Measurements from ENCODE around the gene DDX11.
A peak's percentile ranks its signal among the peaks of the same experiment; 100 is the strongest.
"Not testable (repeated sequence)": the region's sequence is repeated elsewhere in the genome, so short reads cannot be mapped to it uniquely, and the experiment has no call there.

The DDX11 gene

GRCh38 chr12:31120392-31121008, 46.8 kb downstream of the DDX11 start:
- peaks cover 30% of the 10 kb centered on the region for H3K4me1 Mint-ChIP-seq
- H3K27me3 Mint-ChIP-seq = peaks cover 29% of the 10 kb centered on the region
- H3K27ac Mint-ChIP-seq = no peak overlapping the region
- peak overlapping the region; percentile 22 to 37 for H3K4me3 Mint-ChIP-seq
- no peaks in the 10 kb centered on the region for H3K9me3 Mint-ChIP-seq
- DNase-seq (no peak), ATAC-seq (no peak)

- not testable (repeated sequence) for DNase-seq, H3K4me3 Mint-ChIP-seq, H3K27ac Mint-ChIP-seq, H3K9me3 Mint-ChIP-seq, ATAC-seq
- Mint-ChIP-seq H3K27me3 (peaks cover 29% of the 10 kb centered on the region), H3K4me1 (peaks cover 30% of the 10 kb centered on the region)
Measured at GRCh38 chr12:31121022-31121728, 47.5 kb downstream of the DDX11 start.

GRCh38 chr12:31122481-31122880, 48.8 kb downstream of the DDX11 start:
- no peak for DNase-seq
- H3K27me3 Mint-ChIP-seq = peaks cover 21% of the 10 kb centered on the region
- peaks cover 23% of the 10 kb centered on the region for H3K4me1 Mint-ChIP-seq
- no peak for ATAC-seq
- H3K4me3 Mint-ChIP-seq = no peak overlapping the region
- H3K9me3 Mint-ChIP-seq = no peaks in the 10 kb centered on the region
- H3K27ac Mint-ChIP-seq = no peak overlapping the region

- ATAC-seq, H3K4me1 Mint-ChIP-seq, H3K27ac Mint-ChIP-seq, DNase-seq, H3K9me3 Mint-ChIP-seq, H3K4me3 Mint-ChIP-seq: not testable (repeated sequence)
- H3K27me3 Mint-ChIP-seq = peaks cover 19% of the 10 kb centered on the region
Measured at GRCh38 chr12:31124158-31124557, 50.5 kb downstream of the DDX11 start.

GRCh38 chr12:31125171-31125570, 51.5 kb downstream of the DDX11 start:
- H3K9me3 Mint-ChIP-seq, H3K27ac Mint-ChIP-seq, H3K4me3 Mint-ChIP-seq, H3K4me1 Mint-ChIP-seq, H3K27me3 Mint-ChIP-seq, ATAC-seq, DNase-seq: not testable (repeated sequence)

- not testable (repeated sequence) for H3K4me1 Mint-ChIP-seq
Measured at GRCh38 chr12:31127209-31127848, 53.7 kb downstream of the DDX11 start.

GRCh38 chr12:31136581-31136980, 62.9 kb downstream of the DDX11 start:
- H3K9me3 Mint-ChIP-seq, H3K27me3 Mint-ChIP-seq, H3K4me1 Mint-ChIP-seq, ATAC-seq, DNase-seq, H3K27ac Mint-ChIP-seq, H3K4me3 Mint-ChIP-seq: not testable (repeated sequence)

More at GRCh38 chr12:31127209-31127848, 53.7 kb downstream of the DDX11 start:
- not testable (repeated sequence) for H3K27ac Mint-ChIP-seq, H3K9me3 Mint-ChIP-seq, H3K27me3 Mint-ChIP-seq, H3K4me3 Mint-ChIP-seq, ATAC-seq, DNase-seq

GRCh38 chr12:31144768-31145167, 71.1 kb downstream of the DDX11 start:
- H3K9me3 Mint-ChIP-seq, H3K4me3 Mint-ChIP-seq, ATAC-seq, DNase-seq, H3K4me1 Mint-ChIP-seq, H3K27me3 Mint-ChIP-seq, H3K27ac Mint-ChIP-seq: not testable (repeated sequence)

GRCh38 chr12:31145296-31145695, 71.6 kb downstream of the DDX11 start:
- not testable (repeated sequence) for H3K4me3 Mint-ChIP-seq, H3K9me3 Mint-ChIP-seq, ATAC-seq, H3K27me3 Mint-ChIP-seq, H3K4me1 Mint-ChIP-seq, DNase-seq, H3K27ac Mint-ChIP-seq

GRCh38 chr12:31147415-31147814, 73.8 kb downstream of the DDX11 start:
- not testable (repeated sequence) for H3K4me3 Mint-ChIP-seq, ATAC-seq

GRCh38 chr12:31150766-31151165, 77.1 kb downstream of the DDX11 start:
- not testable (repeated sequence) for H3K4me1 Mint-ChIP-seq, H3K4me3 Mint-ChIP-seq, H3K9me3 Mint-ChIP-seq, ATAC-seq, DNase-seq, H3K27me3 Mint-ChIP-seq
- H3K27ac Mint-ChIP-seq = peak overlapping the region in 1 of 2 donors; percentile 29

More at GRCh38 chr12:31147415-31147814, 73.8 kb downstream of the DDX11 start:
- H3K27me3 Mint-ChIP-seq, DNase-seq, H3K27ac Mint-ChIP-seq, H3K9me3 Mint-ChIP-seq, H3K4me1 Mint-ChIP-seq: not testable (repeated sequence)

All from stimulated activated naive CD8-positive, alpha-beta T cell treated with anti-CD3 and anti-CD28 coated beads, Interleukin-15, amount 100 ng/mL, for 72 hours (primary cell).